GM12891 (cell line): ENCODE measurements around the gene AK1.

Experiments used
- POLR2A ChIP-seq: IDR thresholded peaks from 2 replicates; pipeline ENCODE4 v1.6.1; 2011; ENCODE audit warnings: low read depth, low read length, control low read depth
- TAF1 ChIP-seq: IDR thresholded peaks from 2 replicates; pipeline ENCODE4 v1.6.1; 2011; ENCODE audit warnings: low read depth, low read length, control low read depth

DNA sequence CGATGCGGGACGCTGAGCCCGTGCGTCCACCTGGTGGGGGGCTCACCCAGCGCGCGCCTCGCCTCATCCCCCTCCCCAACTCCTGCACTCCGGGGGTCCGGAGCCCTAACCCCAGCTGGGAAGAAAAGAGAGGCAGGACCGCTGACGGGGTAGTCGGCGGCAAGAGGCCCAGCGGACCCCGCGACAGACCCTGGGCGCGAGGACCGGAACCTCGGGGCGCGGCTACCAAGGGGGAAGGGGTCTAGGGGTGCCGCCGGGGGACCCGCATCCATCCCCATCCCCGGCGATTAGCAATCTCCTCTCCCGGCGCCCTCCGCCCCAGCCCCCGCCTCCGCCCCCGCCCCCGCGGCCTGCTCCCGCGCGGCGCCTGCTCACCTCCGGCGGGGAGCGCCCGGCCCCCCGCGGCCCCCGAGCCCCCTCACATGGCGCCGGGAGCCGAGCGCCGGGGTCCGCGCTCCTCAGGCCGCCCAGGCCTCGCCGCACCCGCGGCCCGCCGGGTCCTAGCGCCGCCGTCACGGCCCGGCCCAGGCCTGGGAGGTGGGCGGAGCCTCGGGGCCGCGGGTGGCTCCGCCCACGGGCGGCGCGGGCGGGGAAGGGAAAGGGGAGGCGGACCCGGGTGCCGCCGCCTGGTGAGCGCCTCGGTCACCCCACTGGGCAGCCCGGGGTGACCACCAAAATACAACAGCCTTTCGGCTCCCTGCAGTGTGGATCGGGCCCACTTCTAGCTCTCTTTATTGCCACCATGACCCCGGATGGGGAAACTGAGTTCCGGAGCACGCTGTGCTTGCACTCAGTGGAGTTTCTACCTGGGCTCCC, 21.9 kb upstream of the AK1 start, which contains the start of gene ST6GALNAC6:
- TF ChIP-seq TAF1: no peak
- TF ChIP-seq POLR2A: no peak
